Measurements from ENCODE around the gene STYX. TPM values are rescaled to one million over a fixed set of nuclear protein-coding genes. Genes with fewer than 3 reads are reported as not detected.

STYX gene
- total and polyA plus RNA-seq, 2 of the 8 experiments (the other 6 are each of a cell fraction or from before 2014, with no cell fraction given): 8.3 to 29.0 TPM

DNA sequence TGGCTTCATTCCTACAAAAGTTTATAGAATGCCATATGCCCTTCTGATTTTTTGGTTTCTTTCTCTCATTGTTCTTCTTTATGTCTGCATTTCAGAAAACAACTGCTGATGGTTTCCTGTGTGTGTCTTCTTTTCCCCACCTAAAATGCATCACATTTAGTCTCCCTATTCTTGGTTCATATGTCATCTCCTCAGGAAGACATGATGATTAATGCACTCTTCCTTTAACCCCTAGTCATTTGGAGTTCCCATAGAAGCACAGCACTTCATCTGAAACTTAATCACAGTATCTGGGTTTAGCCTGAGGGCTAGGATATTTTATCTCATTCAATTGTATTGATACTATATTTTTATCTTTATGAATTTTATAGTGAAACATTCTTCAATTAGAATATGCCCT, 39.9 kb downstream of the STYX start:
- no peak overlapping the region for H3K9ac ChIP-seq (replicated peaks in 1 of 4; ENCODE audit: extremely low read depth in 1 of 4, low read depth in 3 of 4, low read length in 3 of 4)
- H3K4ac ChIP-seq (replicated peaks; ENCODE audit: insufficient read length, low read depth, low read length): no peak overlapping the region
- DNase-seq (ENCODE audit: low read depth in 1 of 2, low spot score in 2 of 2) (no peak), FAIRE-seq (no peak)
- H4K5ac ChIP-seq (ENCODE audit: insufficient read length, low read depth, low read length): no peak overlapping the region
- H3K23me2 ChIP-seq (ENCODE audit: low read depth, low read length): no peaks in the 10 kb centered on the region
- no peak overlapping the region for H3K27ac ChIP-seq (ENCODE audit: low read depth, low read length)
- H4K8ac ChIP-seq (ENCODE audit: extremely low read depth, insufficient read depth, low read length): no peak overlapping the region
- H3K9me3 ChIP-seq (ENCODE audit: insufficient read depth in 2 of 2, low read depth in 1 of 2, low read length in 1 of 2): no peaks in the 10 kb centered on the region
- H2BK5ac ChIP-seq (ENCODE audit: low read depth, low read length): no peak overlapping the region
- no peak overlapping the region for H2AK5ac ChIP-seq (ENCODE audit: low read depth, low read length)
- no peak overlapping the region for H3K14ac ChIP-seq (ENCODE audit: insufficient read length)
- no peak overlapping the region for H2BK120ac ChIP-seq (replicated peaks; ENCODE audit: low read depth, low read length)
- no peak overlapping the region for H3K56ac ChIP-seq (replicated peaks; ENCODE audit: insufficient read length, low read depth, low read length)
- H2BK20ac ChIP-seq (ENCODE audit: low read length): no peak overlapping the region
- no peaks in the 10 kb centered on the region for H3K79me1 ChIP-seq (ENCODE audit: low read depth, low read length)
- H3K36me3 ChIP-seq (ENCODE audit: control insufficient read depth in 2 of 4, insufficient read depth in 4 of 4, low read length in 3 of 4): peaks cover 0 to 44% (median 12%) of the 10 kb centered on the region in 4 experiments; a peak in 6 of 8 replicates
- H3K18ac ChIP-seq (ENCODE audit: extremely low read depth, low read length): no peak overlapping the region
- ChIA-PET POLR2A (ENCODE audit: partially characterized antibody) (no interaction called here), CTCF (ENCODE audit: partially characterized antibody) (no interaction called here)
- TF ChIP-seq HDAC6 (IDR thresholded peaks at IDR 0.05; ENCODE audit: low read depth, low read length) (no peak), ATF3 (IDR thresholded peaks at IDR 0.05; ENCODE audit: insufficient read depth, low read depth, low read length) (no peak), CBX5 (IDR thresholded peaks at IDR 0.05; ENCODE audit: low read depth, low read length) (no peak), NANOG (IDR thresholded peaks at IDR 0.05; ENCODE audit: insufficient read depth, low read depth, low read length, poor library complexity, severe bottlenecking) (no peak)
- no peak overlapping the region for H4K91ac ChIP-seq (replicated peaks; ENCODE audit: insufficient read length, low read length)
- H3K27me3 ChIP-seq (replicated peaks in 1 of 4; ENCODE audit: control insufficient read depth in 3 of 4, extremely low read depth in 1 of 4, insufficient read depth in 3 of 4, low read length in 3 of 4): no peaks in the 10 kb centered on the region
- H3K4me2 ChIP-seq (ENCODE audit: insufficient read depth in 1 of 2, low read depth in 2 of 2, low read length in 2 of 2): no peak overlapping the region
- no peaks in the 10 kb centered on the region for H3K79me2 ChIP-seq (ENCODE audit: control insufficient read depth in 1 of 2, insufficient read depth in 2 of 2, low read length in 2 of 2)
- no peak overlapping the region for H2BK12ac ChIP-seq (ENCODE audit: low read depth, low read length)
- H3K4me1 ChIP-seq (replicated peaks in 1 of 4; ENCODE audit: control insufficient read depth in 3 of 4, insufficient read depth in 4 of 4, low read length in 3 of 4): no peaks in the 10 kb centered on the region
- H2AFZ ChIP-seq (ENCODE audit: low read length): no peak overlapping the region
- peaks cover 0 to 3% of the 10 kb centered on the region in 2 experiments for H4K20me1 ChIP-seq (replicated peaks in 1 of 2; ENCODE audit: control insufficient read depth in 1 of 2, insufficient read depth in 2 of 2, low read length in 2 of 2)
- H3K4me3 ChIP-seq (ENCODE audit: extremely low read depth in 1 of 4, insufficient read depth in 2 of 4, low read depth in 3 of 4, low read length in 4 of 4): no peak overlapping the region
- no peak overlapping the region for H3K23ac ChIP-seq (ENCODE audit: insufficient read length)
- no peak overlapping the region for H2BK15ac ChIP-seq (ENCODE audit: low read length)

Measured in H1 (cell line).